Measurements from ENCODE around the gene ISG20L2.

DNA sequence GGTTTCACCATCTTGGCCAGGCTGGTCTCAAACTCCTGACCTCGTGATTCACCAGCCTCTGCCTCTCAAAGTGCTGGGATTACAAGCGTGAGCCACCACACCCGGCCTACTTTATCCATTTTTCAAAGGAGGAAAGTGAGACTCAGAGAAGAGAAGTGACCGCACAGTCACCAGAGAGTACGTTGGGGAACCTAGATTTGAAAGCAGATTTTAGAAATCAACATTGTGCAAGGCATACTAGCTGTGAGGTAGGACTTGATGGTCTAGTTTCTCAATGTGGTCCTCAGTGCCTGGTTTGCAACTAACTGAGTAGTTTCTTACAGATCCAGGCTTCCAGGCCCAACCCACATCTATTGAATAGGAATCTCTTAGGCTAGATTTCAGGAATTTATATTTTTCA is 37.1 kb upstream of the ISG20L2 start:
- no peak for TF ChIP-seq POLR2AphosphoS5 (IDR thresholded peaks at IDR 0.05; ENCODE audit: low read depth, low read length)
- TF ChIP-seq CEBPB (IDR thresholded peaks at IDR 0.05; ENCODE audit: low read depth) = no peak

All from HCT116 (cell line).